Measurements from ENCODE around the gene LIPT2. TPM values are rescaled to one million over a fixed set of nuclear protein-coding genes. Genes with fewer than 3 reads are reported as not detected.
A peak's percentile ranks its signal among the peaks of the same experiment; 100 is the strongest.

Gene LIPT2
- total and polyA plus RNA-seq, 12 donors, result 0.93 to 3.8 (median 1.6) TPM

DNA sequence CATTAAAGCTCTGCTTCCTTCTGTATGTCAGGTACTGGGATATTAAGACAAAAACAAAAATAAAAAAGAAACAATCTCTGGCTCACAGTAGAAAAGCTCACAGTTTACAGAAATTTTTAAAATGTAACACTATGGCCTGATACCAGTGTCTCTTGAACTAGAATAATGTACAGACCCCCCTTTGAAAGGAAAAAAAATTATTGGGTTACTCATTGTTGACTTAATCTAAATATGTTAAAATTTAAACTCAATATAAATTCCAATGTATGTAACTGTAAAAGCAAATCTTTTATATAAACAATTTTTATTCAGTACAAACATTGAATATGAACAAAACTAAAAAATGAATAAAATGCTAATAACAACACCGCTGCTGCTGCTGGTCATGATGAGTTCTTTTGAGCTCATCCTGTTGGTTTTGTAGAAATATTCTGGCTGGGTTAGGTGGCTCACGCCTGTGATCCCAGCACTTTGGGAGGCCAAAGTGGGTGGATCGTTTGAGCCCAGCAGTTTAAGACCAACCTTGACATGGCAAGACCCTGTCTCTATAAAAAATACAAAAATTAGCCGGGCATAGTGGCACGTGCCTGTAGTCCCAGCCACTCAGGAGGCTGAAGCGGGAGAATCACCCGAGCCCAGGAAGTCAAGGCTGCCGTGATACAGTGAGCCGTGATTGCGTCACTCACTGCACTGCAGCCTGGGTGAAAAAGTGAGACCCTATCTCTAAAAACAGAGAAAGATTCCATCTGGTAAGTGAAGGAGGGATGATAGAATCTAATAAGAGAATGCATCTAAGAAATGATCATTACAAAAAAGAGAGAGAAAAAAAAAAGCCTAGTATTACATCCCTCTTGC, 14.4 kb downstream of the LIPT2 start:
- intact Hi-C loops (cut with DNase I), result no loop called here
- WGBS, 2 donors, result 69 to 83% methylated on average over 10 of the region's 10 CpGs
- ATAC-seq, result no peak

DNA sequence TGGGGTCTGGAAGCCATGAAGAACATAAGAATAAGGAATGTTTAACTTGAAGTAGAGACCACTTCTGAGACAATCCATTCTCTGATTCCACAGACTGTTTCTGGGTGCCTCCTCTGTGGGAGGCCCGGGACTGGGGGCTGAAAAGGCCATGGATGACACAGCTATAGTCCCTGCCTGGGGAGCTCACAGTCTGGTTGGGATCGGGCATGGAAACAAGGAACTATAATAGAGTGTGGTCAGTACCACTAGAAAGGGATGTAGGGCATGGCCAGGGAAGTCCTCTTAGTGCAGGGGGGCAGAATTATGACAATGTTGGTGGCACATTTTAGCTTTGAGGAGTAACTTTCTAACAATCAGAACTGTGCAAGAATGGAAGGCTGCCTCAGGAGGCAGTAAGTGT, 17.0 kb downstream of the LIPT2 start:
- intact Hi-C loops (cut with DNase I), result no loop called here
- 85 to 87% methylated on average over 2 of the region's 2 CpGs for WGBS, 2 donors
- DNase-seq (no peak), ATAC-seq (no peak)
- Histone ChIP-seq H3K36me3 (no peaks in the 10 kb centered on the region), H3K27me3 (no peaks in the 10 kb centered on the region), H3K9me3 (no peaks in the 10 kb centered on the region), H3K4me3 (no peak overlapping the region), H3K27ac (no peak overlapping the region), H3K4me1 (peaks cover 0 to 23% (median 0%) of the 10 kb centered on the region in 9 donors)
- TF ChIP-seq, protein P1, sequence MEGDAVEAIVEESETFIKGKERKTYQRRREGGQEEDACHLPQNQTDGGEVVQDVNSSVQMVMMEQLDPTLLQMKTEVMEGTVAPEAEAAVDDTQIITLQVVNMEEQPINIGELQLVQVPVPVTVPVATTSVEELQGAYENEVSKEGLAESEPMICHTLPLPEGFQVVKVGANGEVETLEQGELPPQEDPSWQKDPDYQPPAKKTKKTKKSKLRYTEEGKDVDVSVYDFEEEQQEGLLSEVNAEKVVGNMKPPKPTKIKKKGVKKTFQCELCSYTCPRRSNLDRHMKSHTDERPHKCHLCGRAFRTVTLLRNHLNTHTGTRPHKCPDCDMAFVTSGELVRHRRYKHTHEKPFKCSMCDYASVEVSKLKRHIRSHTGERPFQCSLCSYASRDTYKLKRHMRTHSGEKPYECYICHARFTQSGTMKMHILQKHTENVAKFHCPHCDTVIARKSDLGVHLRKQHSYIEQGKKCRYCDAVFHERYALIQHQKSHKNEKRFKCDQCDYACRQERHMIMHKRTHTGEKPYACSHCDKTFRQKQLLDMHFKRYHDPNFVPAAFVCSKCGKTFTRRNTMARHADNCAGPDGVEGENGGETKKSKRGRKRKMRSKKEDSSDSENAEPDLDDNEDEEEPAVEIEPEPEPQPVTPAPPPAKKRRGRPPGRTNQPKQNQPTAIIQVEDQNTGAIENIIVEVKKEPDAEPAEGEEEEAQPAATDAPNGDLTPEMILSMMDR (IDR thresholded peaks at IDR 0.05), result no peak

More for the DNA sequence above, 14.4 kb downstream of the LIPT2 start:
- TF ChIP-seq, protein P1 (IDR thresholded peaks at IDR 0.05), result no peak
- Histone ChIP-seq H3K27ac (no peak overlapping the region), H3K27me3 (no peaks in the 10 kb centered on the region), H3K9me3 (no peaks in the 10 kb centered on the region), H3K4me1 (peaks cover 0 to 6% (median 0%) of the 10 kb centered on the region in 9 donors), H3K4me3 (no peak overlapping the region), H3K36me3 (no peaks in the 10 kb centered on the region)
- no peak for DNase-seq

DNA sequence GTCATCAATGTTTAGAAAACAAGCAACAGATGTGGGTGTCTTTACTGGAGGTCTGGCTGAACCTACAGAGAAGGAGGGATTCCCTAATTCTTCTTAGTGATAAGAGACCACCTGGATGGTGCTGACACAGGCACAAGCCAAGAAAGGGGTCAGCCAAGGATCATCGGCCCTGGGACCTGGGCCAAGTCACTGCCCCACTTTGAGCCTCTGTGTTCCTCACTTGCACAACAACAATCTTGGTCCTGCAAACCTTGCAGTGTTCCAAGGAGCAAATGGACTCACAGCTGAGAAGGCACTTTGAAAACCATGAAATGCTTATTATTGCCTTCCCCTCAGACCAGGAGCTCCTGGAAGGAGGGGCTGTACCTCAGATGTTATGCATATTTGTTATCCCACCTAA, 19.2 kb downstream of the LIPT2 start:
- intact Hi-C loops (cut with DNase I), result no loop called here
- H3K27me3 ChIP-seq, result no peaks in the 10 kb centered on the region
- H3K9me3 ChIP-seq, result no peaks in the 10 kb centered on the region
- H3K36me3 ChIP-seq, result no peaks in the 10 kb centered on the region
- no peak overlapping the region for H3K4me3 ChIP-seq
- DNase-seq (peak in 1 of 2 donors; percentile 20), ATAC-seq (peak in 2 of 8 donors; percentile 20 to 57)
- peaks cover 0 to 27% (median 0%) of the 10 kb centered on the region in 9 donors for H3K4me1 ChIP-seq
- TF ChIP-seq, protein P1 (IDR thresholded peaks at IDR 0.05), result no peak
- WGBS, 2 donors, result 12 to 14% methylated on average over 1 of the region's 1 CpG
- H3K27ac ChIP-seq, result no peak overlapping the region

DNA sequence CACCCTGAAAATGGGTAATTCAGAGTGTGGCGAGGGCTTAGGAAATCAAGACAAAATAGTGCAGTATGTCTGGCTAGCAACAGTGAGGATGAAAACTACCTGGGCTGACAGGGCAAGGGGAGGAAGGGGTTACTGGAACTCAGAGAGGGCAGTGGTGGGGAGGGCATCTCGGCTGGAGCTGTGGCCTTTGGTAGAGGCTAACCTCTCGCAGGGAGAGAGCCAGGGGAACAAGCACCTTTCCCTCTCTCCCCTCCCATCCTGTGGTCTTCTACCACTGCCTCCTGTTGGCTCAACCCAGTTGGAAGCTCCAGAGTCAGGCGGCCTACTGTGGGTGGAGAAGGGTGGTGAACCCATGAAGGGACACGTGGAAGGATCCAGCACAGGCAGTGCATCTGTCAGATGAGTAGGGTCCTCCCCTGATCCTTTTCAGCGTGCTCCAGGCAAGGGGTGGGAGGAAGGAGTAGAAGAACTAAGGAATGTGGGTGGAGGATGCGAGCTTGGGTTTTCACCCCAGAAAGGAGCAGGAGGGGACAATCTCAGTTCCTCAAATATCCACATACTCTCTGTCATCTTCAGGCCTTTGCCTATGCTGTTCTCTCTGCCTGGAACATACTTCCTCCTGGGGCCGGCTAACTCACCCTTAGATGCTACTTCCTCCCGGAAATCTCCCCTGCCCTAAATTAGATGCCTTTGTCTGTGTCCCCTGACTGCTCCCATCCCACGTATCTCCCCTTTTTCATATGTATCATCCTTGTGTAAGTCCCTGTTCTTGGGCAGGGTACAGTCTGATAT, 19.9 kb downstream of the LIPT2 start:
- Histone ChIP-seq H3K27me3 (no peaks in the 10 kb centered on the region), H3K27ac (no peak overlapping the region)
- intact Hi-C loops (cut with DNase I), result no loop called here

More for the DNA sequence above, 19.9 kb downstream of the LIPT2 start:
- no peak overlapping the region for H3K4me3 ChIP-seq
- no peaks in the 10 kb centered on the region for H3K36me3 ChIP-seq
- 66 to 72% methylated on average over 10 of the region's 10 CpGs for WGBS, 2 donors
- DNase-seq (no peak), ATAC-seq (peak in 4 of 8 donors; percentile 38 to 64 (median 56))
- no peaks in the 10 kb centered on the region for H3K9me3 ChIP-seq
- TF ChIP-seq, protein P1 (IDR thresholded peaks at IDR 0.05), result no peak
- H3K4me1 ChIP-seq, result peaks cover 0 to 34% (median 4%) of the 10 kb centered on the region in 9 donors

Measured in heart right ventricle (tissue), 16 donors.